H7 (cell line): Measurements from ENCODE around the gene PAEP. TPM values are rescaled to one million over a fixed set of nuclear protein-coding genes. Genes with fewer than 3 reads are reported as not detected.

Experiments used
- DNase-seq: peaks from one replicate; pipeline ENCODE4 v3.0.0; 2012
- H3K27me3 ChIP-seq: 2 replicates; pipeline ENCODE4 v1.6.0; 2011; ENCODE audit warnings: mild to moderate bottlenecking, low read length; ENCODE audit not compliant: control insufficient read depth, insufficient read depth
- H3K36me3 ChIP-seq: replicated peaks from 2 replicates; pipeline ENCODE4 v1.5.1; 2011; ENCODE audit warnings: low read length; ENCODE audit not compliant: control insufficient read depth, insufficient read depth
- H3K4me3 ChIP-seq: 2 replicates; pipeline ENCODE4 v1.5.1; 2011; ENCODE audit warnings: low read depth, mild to moderate bottlenecking, control low read depth, low read length, moderate library complexity; ENCODE audit not compliant: insufficient read depth
- total RNA-seq: library from RNA; depleted of rRNA; stranded (reverse); fragments of >200 nt; shearing (Covaris generic); gene quantifications from 2 replicates; pipeline ENCODE4 v1.2.3, GENCODE V29; 2014

Gene PAEP
- total RNA-seq, 1 experiment from 2014 or later, result not detected

DNA sequence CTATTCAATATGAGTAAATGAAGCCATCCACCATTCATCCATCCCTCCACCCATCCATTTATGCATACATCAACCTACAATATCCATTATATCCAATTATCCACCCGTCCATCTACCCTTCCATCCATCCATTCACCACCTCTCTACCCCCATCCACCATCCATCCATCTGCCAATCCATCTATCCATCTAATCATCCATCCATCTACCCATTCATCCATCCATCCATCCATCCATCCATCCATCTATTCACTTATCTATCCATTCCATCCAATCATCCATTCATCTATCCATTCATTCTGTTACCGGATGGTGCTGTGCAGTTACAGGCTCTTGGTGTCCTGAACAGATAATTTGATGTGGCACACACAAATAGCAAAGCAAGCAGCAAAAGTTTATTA lies 10.7 kb downstream of the PAEP start:
- DNase-seq, result no peak
- no peaks in the 10 kb centered on the region for H3K27me3 ChIP-seq
- H3K4me3 ChIP-seq, result no peak overlapping the region
- H3K36me3 ChIP-seq, result no peaks in the 10 kb centered on the region

GRCh38 chr9:135573124-135573523 lies 11.6 kb downstream of the PAEP start:
- Histone ChIP-seq H3K27me3 (no peaks in the 10 kb centered on the region), H3K4me3 (no peak overlapping the region), H3K36me3 (no peaks in the 10 kb centered on the region)
- DNase-seq, result no peak

GRCh38 chr9:135574331-135574730 lies 12.8 kb downstream of the PAEP start:
- Histone ChIP-seq H3K27me3 (no peaks in the 10 kb centered on the region), H3K36me3 (no peaks in the 10 kb centered on the region), H3K4me3 (no peak overlapping the region)
- DNase-seq, result peak; percentile 40

DNA sequence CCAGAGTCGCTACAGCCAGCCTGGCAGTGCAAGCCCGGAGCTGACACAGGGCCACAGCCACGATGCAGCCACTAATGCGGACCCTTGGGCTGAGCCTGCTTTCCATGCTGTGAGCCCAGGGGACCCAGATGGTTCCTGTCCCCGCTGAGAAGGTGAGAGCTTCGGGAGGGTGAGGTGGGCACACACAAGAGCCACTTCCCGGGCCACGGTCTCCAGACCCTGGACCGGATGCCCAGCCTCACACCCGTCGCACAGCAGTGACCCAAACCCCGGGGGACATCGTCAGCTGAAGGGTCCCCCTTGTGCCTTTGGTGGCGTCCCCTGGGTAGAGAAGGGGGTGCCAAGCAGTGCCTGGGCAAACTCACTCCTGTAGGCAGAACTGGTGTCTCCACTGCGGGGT lies 13.4 kb downstream of the PAEP start:
- no peak for DNase-seq

GRCh38 chr9:135575995-135576631 lies 14.6 kb downstream of the PAEP start:
- Histone ChIP-seq H3K4me3 (no peak overlapping the region), H3K36me3 (no peaks in the 10 kb centered on the region), H3K27me3 (no peaks in the 10 kb centered on the region)
- DNase-seq, result peak; percentile 49

More for the DNA sequence above, 13.4 kb downstream of the PAEP start:
- no peak overlapping the region for H3K4me3 ChIP-seq
- H3K36me3 ChIP-seq, result no peaks in the 10 kb centered on the region
- no peaks in the 10 kb centered on the region for H3K27me3 ChIP-seq

DNA sequence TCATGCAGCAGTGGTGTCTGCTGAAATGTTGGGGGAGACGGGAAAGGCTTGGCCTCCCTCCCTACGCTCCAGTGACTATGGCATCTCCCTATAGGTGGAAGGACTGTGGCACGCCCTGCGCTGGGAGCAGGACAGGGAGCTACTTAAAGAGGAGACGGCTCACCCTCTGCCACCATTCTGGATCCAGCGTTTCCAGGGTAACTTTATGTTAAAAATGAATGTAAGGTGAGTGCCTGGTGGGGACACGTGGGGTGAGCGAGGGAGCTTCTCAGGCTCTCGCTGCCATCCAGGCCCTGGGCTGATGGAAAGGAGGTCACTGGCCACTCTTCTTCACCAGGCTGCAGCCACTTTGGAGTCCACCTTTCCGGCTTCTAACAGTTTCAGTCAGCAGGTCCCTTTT lies 15.7 kb downstream of the PAEP start:
- Histone ChIP-seq H3K27me3 (no peaks in the 10 kb centered on the region), H3K4me3 (no peak overlapping the region), H3K36me3 (no peaks in the 10 kb centered on the region)
- no peak for DNase-seq

DNA sequence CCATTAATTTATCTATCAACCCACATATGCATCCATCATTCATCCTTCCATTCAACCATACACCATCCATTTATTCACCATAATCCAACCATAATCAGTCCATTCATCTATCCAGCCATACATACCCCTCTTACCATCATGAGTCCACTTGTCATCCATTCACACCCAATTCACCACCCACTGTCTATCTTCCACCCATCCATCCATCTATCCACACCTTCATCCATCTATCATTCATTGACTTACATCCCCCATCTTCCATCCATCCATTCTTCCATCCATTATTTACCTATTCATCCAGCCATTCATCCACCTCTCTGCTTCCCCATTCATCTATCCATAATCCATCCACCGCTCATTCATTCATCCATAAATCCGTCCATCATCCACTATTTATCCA lies 17.8 kb downstream of the PAEP start:
- Histone ChIP-seq H3K27me3 (no peaks in the 10 kb centered on the region), H3K36me3 (no peaks in the 10 kb centered on the region), H3K4me3 (no peak overlapping the region)
- DNase-seq, result no peak

DNA sequence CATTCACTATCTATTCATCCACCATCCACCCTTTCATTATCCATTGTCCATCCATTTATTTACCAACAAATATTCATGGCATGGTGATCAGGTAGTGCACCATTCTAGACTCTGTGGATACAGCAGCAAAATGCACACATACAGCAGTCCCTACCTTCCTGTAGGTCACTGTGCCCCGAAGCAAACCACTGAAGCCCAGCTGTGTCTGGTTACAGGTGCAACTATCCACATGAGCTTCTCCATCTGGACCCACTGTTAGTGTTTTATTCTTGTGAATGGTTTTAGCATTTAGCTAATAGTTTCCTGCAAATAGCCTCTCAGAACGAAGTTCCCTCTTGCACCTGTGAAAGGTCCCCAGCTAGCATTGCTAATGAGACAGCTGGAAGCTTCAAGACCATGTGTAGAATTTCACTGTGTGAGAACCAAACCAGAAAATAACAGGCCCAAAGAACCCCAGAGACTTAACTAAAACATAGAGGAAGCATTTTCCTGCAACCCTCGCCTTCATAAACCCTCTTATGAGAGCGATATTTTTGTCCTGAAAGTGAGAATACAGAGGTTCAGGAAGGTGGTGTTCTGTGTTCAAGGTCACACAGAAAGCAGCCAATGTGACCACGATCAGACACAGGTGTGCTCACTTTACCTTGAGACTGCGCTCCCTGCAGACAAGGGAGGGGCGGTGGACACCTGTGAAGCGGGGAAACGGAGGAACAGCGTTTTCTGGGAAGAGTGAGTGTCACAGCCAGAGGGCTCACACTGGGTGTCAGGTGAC lies 18.5 kb downstream of the PAEP start:
- Histone ChIP-seq H3K27me3 (no peaks in the 10 kb centered on the region), H3K4me3 (no peak overlapping the region), H3K36me3 (no peaks in the 10 kb centered on the region)
- DNase-seq, result no peak

- Histone ChIP-seq H3K36me3 (no peaks in the 10 kb centered on the region), H3K4me3 (no peak overlapping the region), H3K27me3 (no peaks in the 10 kb centered on the region)
- no peak for DNase-seq
Observed at GRCh38 chr9:135580664-135581380, 19.3 kb downstream of the PAEP start.

DNA sequence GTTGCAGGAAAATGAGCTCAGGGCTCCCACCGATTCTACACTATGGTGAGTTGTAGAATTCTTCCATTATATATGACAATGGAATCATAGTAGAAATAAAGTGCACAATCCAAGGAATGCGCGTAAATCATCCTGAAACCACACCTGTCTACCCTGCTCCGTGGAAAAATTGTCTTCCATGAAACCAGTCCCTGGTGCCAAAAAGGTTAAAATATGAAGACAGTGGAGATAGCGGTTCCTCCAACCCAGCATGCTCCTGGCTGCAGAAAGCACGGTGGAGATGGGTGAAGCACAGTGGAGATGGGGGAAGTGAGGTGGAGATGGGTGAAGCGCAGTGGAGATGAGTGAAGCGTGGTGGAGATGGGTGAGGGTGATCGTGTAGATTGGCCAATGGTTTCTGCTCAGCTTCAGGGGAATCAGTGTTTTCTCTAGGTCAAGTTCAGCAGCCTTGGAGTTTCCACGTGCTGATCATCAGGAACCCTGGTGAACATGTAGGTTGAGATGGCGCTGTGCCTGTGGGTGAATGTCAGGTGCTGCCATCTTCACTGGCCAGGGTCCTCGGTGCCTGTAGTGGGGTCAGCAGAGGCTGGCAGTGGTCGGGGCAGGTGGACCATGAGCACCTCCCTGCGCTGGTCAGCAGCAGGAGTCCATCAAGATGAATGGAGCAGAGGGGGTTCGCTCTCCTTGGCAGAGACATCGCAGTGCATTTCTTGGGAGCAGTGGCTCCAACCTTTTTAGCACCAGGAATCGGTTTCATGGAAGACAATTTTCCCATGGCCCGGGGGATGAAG lies 20.3 kb downstream of the PAEP start:
- Histone ChIP-seq H3K4me3 (no peak overlapping the region), H3K27me3 (no peaks in the 10 kb centered on the region), H3K36me3 (no peaks in the 10 kb centered on the region)
- DNase-seq, result no peak

GRCh38 chr9:135582541-135582940 lies 21.0 kb downstream of the PAEP start:
- Histone ChIP-seq H3K27me3 (no peaks in the 10 kb centered on the region), H3K36me3 (no peaks in the 10 kb centered on the region)
- no peak for DNase-seq

DNA sequence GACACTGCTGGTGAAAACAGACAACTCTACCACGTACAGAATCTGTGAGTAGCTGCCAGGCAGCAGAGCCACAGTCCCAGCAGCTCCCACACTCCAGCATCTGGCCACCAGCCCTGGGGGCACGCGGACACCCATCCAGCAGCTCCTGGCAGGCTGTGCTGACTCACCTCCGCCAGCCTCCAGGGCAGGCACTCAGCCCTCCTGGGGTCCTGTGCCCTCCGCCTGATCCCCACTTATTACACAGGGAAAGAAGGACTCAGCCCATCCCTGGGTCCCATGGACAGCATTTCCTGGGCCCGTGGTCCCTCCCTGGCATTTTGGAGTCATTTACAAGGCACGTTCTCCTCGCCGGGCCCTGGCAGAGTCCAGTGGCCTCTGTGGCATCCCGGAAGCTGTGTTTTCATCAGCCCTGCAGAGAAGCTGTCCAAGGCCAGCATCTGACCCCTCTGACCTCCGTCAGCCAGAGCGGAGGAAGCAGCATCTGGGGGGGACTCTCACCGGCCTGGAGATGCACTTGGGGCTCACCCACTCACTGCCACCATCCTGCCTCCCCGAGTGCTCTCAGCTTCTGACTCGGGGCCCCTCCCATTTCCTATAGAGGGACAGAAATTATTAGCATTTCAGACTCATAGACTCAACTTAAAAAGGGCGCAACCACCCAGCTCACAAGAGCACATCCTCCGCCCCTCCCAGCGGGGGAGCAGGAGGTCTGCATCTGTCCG lies 21.6 kb downstream of the PAEP start:
- DNase-seq, result peak; percentile 46

More at GRCh38 chr9:135582541-135582940, 21.0 kb downstream of the PAEP start:
- no peak overlapping the region for H3K4me3 ChIP-seq

DNA sequence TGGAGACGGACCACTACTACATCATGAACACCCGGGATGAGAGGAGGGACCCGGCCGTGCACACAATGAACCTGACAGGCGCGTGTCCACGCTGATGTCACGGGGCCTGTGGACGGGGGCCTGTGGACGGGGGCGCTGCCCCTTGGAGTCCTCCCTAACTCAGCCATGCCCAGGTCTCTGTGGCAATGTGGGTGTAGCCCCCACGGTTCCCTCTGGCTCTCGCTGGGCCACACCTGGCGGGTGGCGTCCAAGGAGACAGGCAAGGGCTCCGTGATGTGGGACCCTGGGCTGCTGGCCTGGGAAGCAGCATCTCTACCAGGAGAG lies 22.1 kb downstream of the PAEP start:
- Histone ChIP-seq H3K36me3 (no peaks in the 10 kb centered on the region), H3K4me3 (no peak overlapping the region), H3K27me3 (no peaks in the 10 kb centered on the region)
- DNase-seq, result peak; percentile 48

More for the DNA sequence above, 21.6 kb downstream of the PAEP start:
- H3K4me3 ChIP-seq, result no peak overlapping the region
- H3K27me3 ChIP-seq, result no peaks in the 10 kb centered on the region
- H3K36me3 ChIP-seq, result no peaks in the 10 kb centered on the region

DNA sequence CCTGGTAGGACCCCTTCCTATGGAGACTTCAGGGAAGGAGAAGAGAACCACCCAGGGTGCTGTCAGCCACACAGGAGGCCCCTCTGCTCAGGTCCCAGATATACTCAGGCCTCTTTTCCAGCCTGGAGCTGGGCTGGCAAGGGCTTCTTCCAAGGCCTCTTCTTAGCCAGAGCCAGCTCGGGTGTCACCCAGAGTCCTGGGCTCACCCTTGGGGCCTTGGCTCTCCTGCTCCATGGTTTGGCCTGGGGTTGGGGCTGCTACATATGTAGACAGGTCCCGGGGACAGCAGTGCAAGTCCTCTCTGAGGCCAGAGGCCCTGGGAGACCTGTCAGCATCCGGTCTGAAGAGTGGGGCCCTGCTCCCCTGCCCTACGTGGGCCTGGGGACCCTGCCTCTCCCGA lies 22.8 kb downstream of the PAEP start:
- Histone ChIP-seq H3K27me3 (no peaks in the 10 kb centered on the region), H3K4me3 (no peak overlapping the region), H3K36me3 (no peaks in the 10 kb centered on the region)
- DNase-seq, result no peak
